Panc1 (cell line): ENCODE results near the gene STOX2. TPM values are rescaled to one million over a fixed set of nuclear protein-coding genes. Genes with fewer than 3 reads are reported as not detected.

ENCODE experiments used
- ATAC-seq: fragments of 200-7000 bp; cut with Tn5 transposase; 2 replicates; pipeline ENCODE4 v1.9.1; 2020; ENCODE audit warnings: mild to moderate bottlenecking, moderate library complexity
- BruUV-seq: library from RNA; stranded (reverse); fragments of 400-500 nt; replicated peaks from 2 replicates; lab custom pipeline; 2021; lab: Mats Ljungman, UMichigan
- CTCF ChIA-PET: fragments of 300-600 bp; sonication (Branson Sonifier 250); formaldehyde crosslinking; loops from one replicate; lab custom pipeline; 2022; ENCODE audit warnings: antibody characterized with exemption; lab: Charles Lee
- POLR2A ChIA-PET: fragments of 300-600 bp; sonication (Branson Sonifier 250); formaldehyde crosslinking; loops from one replicate; lab custom pipeline; 2022; ENCODE audit warnings: antibody characterized with exemption; lab: Charles Lee
- DNase-seq: peaks from one replicate; pipeline ENCODE4 v3.0.0-alpha.2; 2010; ENCODE audit warnings: low read depth, low spot score
- H3K27ac ChIP-seq: 2 replicates; pipeline ENCODE4 v1.5.1; 2011; ENCODE audit warnings: mild to moderate bottlenecking, low read length, inconsistent platforms
- H3K27me3 ChIP-seq: fragments of 200-500 bp; sonication (Bioruptor generic); 2 replicates; pipeline ENCODE4 v1.6.0; 2014; ENCODE audit warnings: low read length, inconsistent platforms; ENCODE audit not compliant: control insufficient read depth, insufficient read depth
- H3K36me3 ChIP-seq: fragments of 200-500 bp; sonication (Bioruptor generic); 2 replicates; pipeline ENCODE4 v1.5.1; 2014; ENCODE audit warnings: inconsistent platforms, mild to moderate bottlenecking, low read length, moderate library complexity; ENCODE audit not compliant: control insufficient read depth, insufficient read depth
- H3K4me1 ChIP-seq: 2 replicates; pipeline ENCODE4 v1.5.1; 2011; ENCODE audit warnings: inconsistent platforms, mild to moderate bottlenecking, low read length, moderate library complexity; ENCODE audit not compliant: control insufficient read depth, insufficient read depth
- H3K4me3 ChIP-seq, 2 experiments: 2 replicates each; pipeline ENCODE4 v1.5.1; 2011 to 2012; ENCODE audit warnings: low read depth in 2 of 2, low read length in 2 of 2, mild to moderate bottlenecking in 2 of 2, inconsistent platforms in 1 of 2, moderate library complexity in 1 of 2
- H3K9me3 ChIP-seq: fragments of 200-500 bp; sonication (Bioruptor generic); 2 replicates; pipeline ENCODE4 v1.5.1; 2014; ENCODE audit warnings: low read depth, mild to moderate bottlenecking, inconsistent platforms, low read length, moderate library complexity; ENCODE audit not compliant: control insufficient read depth, insufficient read depth
- POLR2AphosphoS5 ChIP-seq: IDR thresholded peaks from 2 replicates; pipeline ENCODE4 v1.6.1; 2012; ENCODE audit warnings: mild to moderate bottlenecking, low read depth, low read length, moderate library complexity
- SIN3A ChIP-seq: IDR thresholded peaks from 2 replicates; pipeline ENCODE4 v1.6.1; 2012; ENCODE audit warnings: low read depth, mild to moderate bottlenecking, low read length, moderate library complexity, borderline replicate concordance; ENCODE audit not compliant: insufficient read depth
- TCF7L2 ChIP-seq: IDR thresholded peaks from 2 replicates; pipeline ENCODE4 v1.6.1; 2011; ENCODE audit warnings: mild to moderate bottlenecking, low read depth, low read length, inconsistent platforms
- in situ Hi-C: cut with HindIII; loops from 2 replicates; pipeline ENCODE4 v1.10.0; 2016; ENCODE audit warnings: low sequenced_read_pairs, low pct_unique_long_range_greater_than_20kb
- intact Hi-C: fragments of 100-400 bp; cut with micrococcal nuclease; formaldehyde crosslinking; loops from one replicate; pipeline ENCODE4 v1.10.0; 2022; ENCODE audit not compliant: unreplicated experiment
- total RNA-seq: library from RNA; stranded (reverse); gene quantifications from one replicate; pipeline ENCODE4 v1.2.1, GENCODE V29; 2021; ENCODE audit not compliant: unreplicated experiment
- TF ChIP-seq, protein P1 (sequence below): fragments of 450-650 bp; IDR thresholded peaks from 2 replicates; pipeline ENCODE4 v1.5.1; 2017; ENCODE audit warnings: mild to moderate bottlenecking
- TF ChIP-seq, protein P2 (sequence below), 2 experiments: IDR thresholded peaks; 2 replicates each; pipeline ENCODE4 v1.6.1; 2011 to 2012; ENCODE audit warnings: low read depth in 2 of 2, control low read depth in 1 of 2, low read length in 1 of 2, mild to moderate bottlenecking in 1 of 2, moderate library complexity in 1 of 2; ENCODE audit not compliant: insufficient read depth in 1 of 2

STOX2 gene
- total RNA-seq, 1 experiment from 2014 or later, result 10.6 TPM

DNA sequence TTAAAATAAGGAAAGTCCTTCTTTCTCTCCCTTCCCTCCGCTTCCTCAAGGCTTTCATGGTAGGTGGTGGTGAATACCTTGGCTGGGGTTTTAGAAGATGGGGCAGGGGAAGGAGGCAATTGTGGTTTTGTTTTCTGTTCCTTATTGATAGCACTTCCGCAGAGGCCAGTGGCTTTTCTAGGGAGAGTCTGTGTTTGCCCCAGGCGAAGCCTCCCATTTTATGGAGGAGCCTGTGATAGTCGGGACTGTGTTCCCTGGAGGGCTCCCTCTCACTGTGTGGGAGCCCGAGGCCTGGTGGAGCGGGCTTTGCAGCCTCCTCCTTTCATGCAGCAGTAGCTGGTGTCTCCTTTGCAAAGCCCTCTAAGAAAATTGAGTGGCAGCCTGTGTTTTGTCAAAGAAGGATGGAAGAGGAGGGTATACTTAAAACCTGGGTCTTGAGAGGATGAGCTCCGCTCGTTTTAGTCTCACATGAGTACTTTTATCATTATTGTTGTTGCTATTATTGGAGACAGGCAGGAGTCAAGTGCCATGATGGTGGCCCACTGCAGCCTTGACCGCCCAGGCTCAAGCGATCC, 29.8 kb upstream of the STOX2 start:
- no peaks in the 10 kb centered on the region for H3K27me3 ChIP-seq
- no peak overlapping the region for H3K4me3 ChIP-seq
- CTCF ChIA-PET, result no interaction called here
- BruUV-seq, result no TSS peak
- no peaks in the 10 kb centered on the region for H3K36me3 ChIP-seq
- DNase-seq (no peak), ATAC-seq (no peak)
- no peaks in the 10 kb centered on the region for H3K4me1 ChIP-seq
- intact Hi-C loops (no loop called here), in situ Hi-C loops (no loop called here)
- H3K9me3 ChIP-seq, result no peaks in the 10 kb centered on the region
- H3K27ac ChIP-seq, result no peak overlapping the region
- no peak for TF ChIP-seq TCF7L2
- no peak for TF ChIP-seq POLR2AphosphoS5
- TF ChIP-seq, protein P1, sequence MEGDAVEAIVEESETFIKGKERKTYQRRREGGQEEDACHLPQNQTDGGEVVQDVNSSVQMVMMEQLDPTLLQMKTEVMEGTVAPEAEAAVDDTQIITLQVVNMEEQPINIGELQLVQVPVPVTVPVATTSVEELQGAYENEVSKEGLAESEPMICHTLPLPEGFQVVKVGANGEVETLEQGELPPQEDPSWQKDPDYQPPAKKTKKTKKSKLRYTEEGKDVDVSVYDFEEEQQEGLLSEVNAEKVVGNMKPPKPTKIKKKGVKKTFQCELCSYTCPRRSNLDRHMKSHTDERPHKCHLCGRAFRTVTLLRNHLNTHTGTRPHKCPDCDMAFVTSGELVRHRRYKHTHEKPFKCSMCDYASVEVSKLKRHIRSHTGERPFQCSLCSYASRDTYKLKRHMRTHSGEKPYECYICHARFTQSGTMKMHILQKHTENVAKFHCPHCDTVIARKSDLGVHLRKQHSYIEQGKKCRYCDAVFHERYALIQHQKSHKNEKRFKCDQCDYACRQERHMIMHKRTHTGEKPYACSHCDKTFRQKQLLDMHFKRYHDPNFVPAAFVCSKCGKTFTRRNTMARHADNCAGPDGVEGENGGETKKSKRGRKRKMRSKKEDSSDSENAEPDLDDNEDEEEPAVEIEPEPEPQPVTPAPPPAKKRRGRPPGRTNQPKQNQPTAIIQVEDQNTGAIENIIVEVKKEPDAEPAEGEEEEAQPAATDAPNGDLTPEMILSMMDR, result no peak
- TF ChIP-seq, protein P2, sequence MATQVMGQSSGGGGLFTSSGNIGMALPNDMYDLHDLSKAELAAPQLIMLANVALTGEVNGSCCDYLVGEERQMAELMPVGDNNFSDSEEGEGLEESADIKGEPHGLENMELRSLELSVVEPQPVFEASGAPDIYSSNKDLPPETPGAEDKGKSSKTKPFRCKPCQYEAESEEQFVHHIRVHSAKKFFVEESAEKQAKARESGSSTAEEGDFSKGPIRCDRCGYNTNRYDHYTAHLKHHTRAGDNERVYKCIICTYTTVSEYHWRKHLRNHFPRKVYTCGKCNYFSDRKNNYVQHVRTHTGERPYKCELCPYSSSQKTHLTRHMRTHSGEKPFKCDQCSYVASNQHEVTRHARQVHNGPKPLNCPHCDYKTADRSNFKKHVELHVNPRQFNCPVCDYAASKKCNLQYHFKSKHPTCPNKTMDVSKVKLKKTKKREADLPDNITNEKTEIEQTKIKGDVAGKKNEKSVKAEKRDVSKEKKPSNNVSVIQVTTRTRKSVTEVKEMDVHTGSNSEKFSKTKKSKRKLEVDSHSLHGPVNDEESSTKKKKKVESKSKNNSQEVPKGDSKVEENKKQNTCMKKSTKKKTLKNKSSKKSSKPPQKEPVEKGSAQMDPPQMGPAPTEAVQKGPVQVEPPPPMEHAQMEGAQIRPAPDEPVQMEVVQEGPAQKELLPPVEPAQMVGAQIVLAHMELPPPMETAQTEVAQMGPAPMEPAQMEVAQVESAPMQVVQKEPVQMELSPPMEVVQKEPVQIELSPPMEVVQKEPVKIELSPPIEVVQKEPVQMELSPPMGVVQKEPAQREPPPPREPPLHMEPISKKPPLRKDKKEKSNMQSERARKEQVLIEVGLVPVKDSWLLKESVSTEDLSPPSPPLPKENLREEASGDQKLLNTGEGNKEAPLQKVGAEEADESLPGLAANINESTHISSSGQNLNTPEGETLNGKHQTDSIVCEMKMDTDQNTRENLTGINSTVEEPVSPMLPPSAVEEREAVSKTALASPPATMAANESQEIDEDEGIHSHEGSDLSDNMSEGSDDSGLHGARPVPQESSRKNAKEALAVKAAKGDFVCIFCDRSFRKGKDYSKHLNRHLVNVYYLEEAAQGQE (IDR thresholded peaks at IDR 0.05; ENCODE audit: insufficient read depth in 1 of 2, low read depth in 2 of 2, low read length in 1 of 2), result no peak
- no peak for TF ChIP-seq SIN3A
- POLR2A ChIA-PET, result no interaction called here

DNA sequence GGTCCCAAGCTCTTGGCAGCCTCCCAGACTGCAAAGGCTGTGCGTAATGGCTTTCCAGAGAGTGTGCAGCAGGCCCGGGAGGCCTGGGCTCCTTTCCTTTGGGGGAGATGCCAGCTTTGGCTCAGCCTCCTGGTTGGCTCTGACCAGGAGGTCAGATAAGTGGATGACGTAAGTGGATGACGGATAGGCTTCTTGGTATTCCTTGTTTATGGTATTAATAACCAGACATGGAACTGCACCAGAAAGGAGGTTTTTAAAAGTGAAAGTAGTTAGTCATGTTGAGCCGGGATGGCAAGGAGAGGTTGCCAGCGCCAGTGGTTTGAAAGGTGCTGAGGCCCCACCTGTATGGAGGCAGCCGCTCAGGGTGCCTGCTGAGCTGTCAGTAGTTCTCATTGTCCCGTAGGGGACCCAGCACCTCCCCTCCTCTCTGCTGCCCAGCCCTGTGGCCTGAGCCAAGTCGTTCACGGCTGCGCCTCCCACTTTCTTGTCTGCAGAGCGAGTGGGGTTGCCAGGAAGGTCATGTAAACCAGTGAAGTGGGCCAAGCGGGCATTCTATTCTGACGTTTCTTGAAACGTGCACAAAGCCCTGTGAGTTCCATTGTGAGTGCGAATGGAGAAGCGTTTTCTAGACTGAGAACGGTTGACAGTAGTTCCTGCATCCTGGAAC, 28.7 kb upstream of the STOX2 start:
- intact Hi-C loops, result no loop called here
- H3K4me3 ChIP-seq, result peak overlapping the region; percentile 24 to 34

More for the DNA sequence above, 28.7 kb upstream of the STOX2 start:
- Histone ChIP-seq H3K27ac (0 out of 2 replicates have a peak overlapping the region, but pooled peaks have one; percentile 23), H3K36me3 (no peaks in the 10 kb centered on the region), H3K4me1 (no peaks in the 10 kb centered on the region), H3K9me3 (no peaks in the 10 kb centered on the region), H3K27me3 (no peaks in the 10 kb centered on the region)
- ChIA-PET CTCF (no interaction called here), POLR2A (no interaction called here)
- BruUV-seq, result no TSS peak
- no peak for TF ChIP-seq TCF7L2
- TF ChIP-seq, protein P1, result no peak
- TF ChIP-seq, protein P2 (IDR thresholded peaks at IDR 0.05; ENCODE audit: insufficient read depth in 1 of 2, low read depth in 2 of 2, low read length in 1 of 2), result no peak
- TF ChIP-seq SIN3A, result no peak
- TF ChIP-seq POLR2AphosphoS5, result no peak
- DNase-seq (no peak), ATAC-seq (peak; percentile 62)
- in situ Hi-C loops, result no loop called here
